Erythroblast (primary cell): ENCODE results near the gene P2RX5.

Experiments
- GATA1 ChIP-seq: IDR thresholded peaks from 2 replicates; pipeline ENCODE4 v1.6.1; 2011; ENCODE audit warnings: low read depth, mild to moderate bottlenecking, control low read depth, low read length, moderate library complexity
- POLR2A ChIP-seq: IDR thresholded peaks from 2 replicates; pipeline ENCODE4 v1.6.1; 2011; ENCODE audit warnings: mild to moderate bottlenecking, low read length

DNA sequence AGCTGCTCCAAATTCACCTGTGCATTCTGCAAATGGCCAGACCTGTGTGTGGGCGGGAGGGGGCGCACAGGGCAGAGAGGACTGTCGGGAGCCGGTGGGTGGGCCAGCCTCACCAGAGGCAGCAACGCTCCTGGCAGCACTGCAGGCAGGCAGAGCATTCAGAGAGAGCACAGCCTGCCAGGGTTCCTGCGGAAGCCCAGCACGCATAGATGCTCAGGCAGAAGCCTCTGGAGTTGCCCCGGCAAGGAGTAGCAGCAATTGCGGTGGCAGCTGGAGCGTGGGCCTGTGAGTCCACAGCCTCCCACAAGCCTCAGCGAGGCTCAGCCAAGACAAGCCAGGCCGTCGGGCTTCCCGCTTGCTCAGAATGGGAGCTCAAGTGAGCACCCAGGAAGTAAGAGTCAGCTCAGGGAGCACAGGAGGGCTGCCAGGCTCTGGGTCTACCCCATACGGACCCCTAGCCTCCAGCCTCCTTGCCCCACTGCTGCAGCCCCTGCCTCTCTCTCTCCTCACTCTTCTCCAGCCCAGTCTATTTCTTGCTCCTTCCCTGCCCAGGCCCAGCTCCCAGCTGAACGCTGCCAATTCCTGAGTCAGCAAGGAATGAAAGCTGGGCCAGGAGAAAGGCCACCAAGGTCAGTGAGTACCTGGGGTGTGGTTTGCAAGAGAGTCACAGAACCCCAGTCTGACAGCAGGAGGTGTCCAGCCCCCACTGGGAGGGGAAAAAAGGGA is 17.7 kb downstream of the P2RX5 start:
- TF ChIP-seq POLR2A, result no peak
- no peak for TF ChIP-seq GATA1
